ENCODE measurements around the gene TTLL10.

The TTLL10 gene
- total RNA-seq: 0 reads per million in 3 experiments

GRCh38 chr1:1173793-1174415 lies at the start of gene TTLL10:
Gene TTLL10, plus strand, starts transcription at chr1:1173880. Its CDS starts 5,336 bp downstream, at chr1:1179216.
- peak; percentile 74 for DNase-seq

- DNase-seq: no peak
These were observed 49.2 kb upstream of the TTLL10 start for GRCh38 chr1:1124508-1124785.

- no peak for DNase-seq
These were observed 48.7 kb upstream of the TTLL10 start for GRCh38 chr1:1124786-1125642.

GRCh38 chr1:1125945-1126344 lies 47.7 kb upstream of the TTLL10 start:
- DNase-seq: no peak

GRCh38 chr1:1127551-1128451 lies 45.9 kb upstream of the TTLL10 start:
- no peak for DNase-seq

GRCh38 chr1:1128454-1129139 lies 45.1 kb upstream of the TTLL10 start:
- no peak for DNase-seq

GRCh38 chr1:1129381-1129821 lies 44.3 kb upstream of the TTLL10 start:
- no peak for DNase-seq

GRCh38 chr1:1130206-1131120 lies 43.2 kb upstream of the TTLL10 start:
- no peak for DNase-seq

GRCh38 chr1:1132042-1132950 lies 41.4 kb upstream of the TTLL10 start:
- DNase-seq: no peak

GRCh38 chr1:1132956-1133750 lies 40.5 kb upstream of the TTLL10 start:
- DNase-seq: no peak

- no peak for DNase-seq
These were observed 39.2 kb upstream of the TTLL10 start for GRCh38 chr1:1134300-1134970.

GRCh38 chr1:1135339-1136136 lies 38.1 kb upstream of the TTLL10 start:
- no peak for DNase-seq

- DNase-seq: peak; percentile 8
These were observed 37.0 kb upstream of the TTLL10 start for GRCh38 chr1:1136547-1137230.

- DNase-seq: peak; percentile 75
These were observed 36.2 kb upstream of the TTLL10 start for GRCh38 chr1:1137256-1138045.

GRCh38 chr1:1140673-1141072 lies 33.0 kb upstream of the TTLL10 start:
- DNase-seq: no peak

- DNase-seq: no peak
These were observed 32.3 kb upstream of the TTLL10 start for GRCh38 chr1:1141244-1141910.
